PC-9 (cell line): ENCODE measurements around the gene HSPB7. TPM values are rescaled to one million over a fixed set of nuclear protein-coding genes. Genes with fewer than 3 reads are reported as not detected.

Source experiments
- BruUV-seq: library from RNA; stranded (reverse); fragments of 400-500 nt; replicated peaks from 2 replicates; lab custom pipeline; 2021; lab: Mats Ljungman, UMichigan
- CTCF ChIA-PET: fragments of 300-600 bp; sonication (Branson Sonifier 250); formaldehyde crosslinking; loops from one replicate; lab custom pipeline; 2022; ENCODE audit warnings: antibody characterized with exemption; lab: Charles Lee
- POLR2A ChIA-PET: fragments of 300-600 bp; sonication (Branson Sonifier 250); formaldehyde crosslinking; loops from one replicate; lab custom pipeline; 2022; ENCODE audit warnings: antibody characterized with exemption; ENCODE audit not compliant: unreplicated experiment; lab: Charles Lee
- DNase-seq, 2 experiments: peaks; one replicate each; pipeline versions ENCODE4 v3.0.0 to v3.0.0-alpha.2; 2015 to 2022; ENCODE audit warnings: mixed read lengths in 1 of 2
- H2AFZ ChIP-seq: fragments of 200-600 bp; sonication (generic); 2 replicates; pipeline ENCODE4 v1.8.1; 2017; ENCODE audit warnings: antibody characterized with exemption
- H3F3A ChIP-seq: fragments of 200-600 bp; sonication (generic); 2 replicates; pipeline ENCODE4 v1.8.1; 2017; ENCODE audit warnings: antibody characterized with exemption, mild to moderate bottlenecking, low read depth; ENCODE audit not compliant: insufficient read depth
- H3K27ac ChIP-seq: fragments of 200-600 bp; sonication (generic); 2 replicates; pipeline ENCODE4 v1.6.1; 2016; ENCODE audit warnings: mixed run types
- H3K27me3 ChIP-seq: fragments of 200-600 bp; sonication (generic); 2 replicates; pipeline ENCODE4 v1.6.1; 2016; ENCODE audit warnings: low read depth, mixed run types; ENCODE audit not compliant: insufficient read depth
- H3K36me3 ChIP-seq: fragments of 200-600 bp; sonication (generic); 2 replicates; pipeline ENCODE4 v1.6.1; 2016; ENCODE audit warnings: low read depth, mixed run types
- H3K4me1 ChIP-seq: fragments of 200-600 bp; sonication (generic); replicated peaks from 2 replicates; pipeline ENCODE4 v1.6.1; 2016; ENCODE audit warnings: mixed run types; ENCODE audit not compliant: insufficient read depth
- H3K4me2 ChIP-seq: fragments of 200-600 bp; sonication (generic); 2 replicates; pipeline ENCODE4 v1.6.1; 2017; ENCODE audit warnings: mixed run types
- H3K4me3 ChIP-seq: fragments of 200-600 bp; sonication (generic); 2 replicates; pipeline ENCODE4 v1.6.1; 2016; ENCODE audit warnings: mixed run types
- H3K79me2 ChIP-seq: fragments of 200-600 bp; sonication (generic); 2 replicates; pipeline ENCODE4 v1.6.1; 2017; ENCODE audit warnings: low read depth, mixed run types
- H3K9me2 ChIP-seq: fragments of 200-600 bp; sonication (generic); 2 replicates; pipeline ENCODE4 v1.8.1; 2017; ENCODE audit warnings: mild to moderate bottlenecking; ENCODE audit not compliant: insufficient read depth
- H3K9me3 ChIP-seq: fragments of 200-600 bp; sonication (generic); 2 replicates; pipeline ENCODE4 v1.8.1; 2016; ENCODE audit warnings: low read depth; ENCODE audit not compliant: insufficient read depth
- H4K20me1 ChIP-seq: fragments of 200-600 bp; sonication (generic); 2 replicates; pipeline ENCODE4 v1.8.1; 2017; ENCODE audit not compliant: insufficient read depth
- CTCF ChIP-seq: fragments of 200-600 bp; sonication (generic); conservative IDR thresholded peaks from 2 replicates; pipeline ENCODE4 v1.6.1; 2017; ENCODE audit warnings: mixed run types, antibody characterized with exemption, mild to moderate bottlenecking, moderate library complexity
- EZH2 ChIP-seq: fragments of 200-600 bp; sonication (generic); IDR thresholded peaks from 2 replicates; pipeline ENCODE4 v1.8.0; 2017; ENCODE audit warnings: antibody characterized with exemption, low read depth
- intact Hi-C: fragments of 100-400 bp; cut with micrococcal nuclease; formaldehyde crosslinking; loops from one replicate; pipeline ENCODE4 v1.10.0; 2022; ENCODE audit not compliant: unreplicated experiment
- total RNA-seq: library from RNA; stranded (reverse); gene quantifications from 2 replicates; pipeline ENCODE4 v1.2.3, GENCODE V29; 2021

HSPB7 gene
- total RNA-seq, 1 experiment from 2014 or later, result not detected

GRCh38 chr1:16051039-16051438 lies 33.2 kb upstream of the HSPB7 start:
- peaks cover 27% of the 10 kb centered on the region for H3K4me1 ChIP-seq
- no peak overlapping the region for H2AFZ ChIP-seq
- no peak overlapping the region for H3K4me3 ChIP-seq
- no peaks in the 10 kb centered on the region; the same call in 1 of the 2 replicates for H3F3A ChIP-seq
- no peaks in the 10 kb centered on the region for H4K20me1 ChIP-seq
- TF ChIP-seq EZH2 (no peak), CTCF (no peak)
- no peaks in the 10 kb centered on the region for H3K9me3 ChIP-seq
- ChIA-PET POLR2A (interaction anchor here (0.7 kb wide), 1 partner anchor 301 kb away, joined by 3 read pairs; the partner anchor contains the start of gene FBXO42), CTCF (no interaction called here)
- H3K4me2 ChIP-seq, result no peak overlapping the region
- H3K9me2 ChIP-seq, result no peaks in the 10 kb centered on the region
- H3K79me2 ChIP-seq, result no peaks in the 10 kb centered on the region
- H3K27ac ChIP-seq, result no peak overlapping the region
- intact Hi-C loops, result no loop called here
- H3K27me3 ChIP-seq, result no peaks in the 10 kb centered on the region
- no peak for DNase-seq
- BruUV-seq, result no TSS peak
- H3K36me3 ChIP-seq, result no peaks in the 10 kb centered on the region

- no TSS peak for BruUV-seq
- ChIA-PET POLR2A (interaction anchor here (0.6 kb wide), 1 partner anchor 9 kb away, joined by 4 read pairs; no protein-coding TSS in a partner anchor), CTCF (interaction anchor here (0.7 kb wide), 1 partner anchor 9 kb away, joined by 4 read pairs; no protein-coding TSS in a partner anchor)
Measured at GRCh38 chr1:16050328-16050727, 32.5 kb upstream of the HSPB7 start.

GRCh38 chr1:16048573-16049189 lies 30.8 kb upstream of the HSPB7 start:
- intact Hi-C loops, result no loop called here
- no peaks in the 10 kb centered on the region for H3K36me3 ChIP-seq
- TF ChIP-seq CTCF (no peak), EZH2 (no peak)
- H3F3A ChIP-seq, result no peaks in the 10 kb centered on the region
- peak overlapping the region; percentile 42 for H3K4me3 ChIP-seq
- no TSS peak for BruUV-seq
- DNase-seq, result peak in 1 of 2 experiments; percentile 68
- no peaks in the 10 kb centered on the region for H4K20me1 ChIP-seq
- no peak overlapping the region for H2AFZ ChIP-seq
- H3K27me3 ChIP-seq, result no peaks in the 10 kb centered on the region
- H3K27ac ChIP-seq, result no peak overlapping the region
- H3K9me2 ChIP-seq, result no peaks in the 10 kb centered on the region
- no peaks in the 10 kb centered on the region for H3K9me3 ChIP-seq
- no peaks in the 10 kb centered on the region for H3K79me2 ChIP-seq
- H3K4me1 ChIP-seq, result 0 out of 2 replicates have a peak, but pooled peaks cover 6% of the 10 kb centered on the region
- POLR2A ChIA-PET, result interaction anchor here (0.6 kb wide), 1 partner anchor 625 kb away, joined by 18 read pairs; no protein-coding TSS in a partner anchor
- peak overlapping the region; percentile 67 for H3K4me2 ChIP-seq
- CTCF ChIA-PET, result interaction anchor here (0.6 kb wide), 2 partner anchors 33 to 52 kb away, joined by 3 read pairs; no protein-coding TSS in a partner anchor

More at GRCh38 chr1:16050328-16050727, 32.5 kb upstream of the HSPB7 start:
- H3K79me2 ChIP-seq, result no peaks in the 10 kb centered on the region
- no peaks in the 10 kb centered on the region for H4K20me1 ChIP-seq
- no peak for DNase-seq
- H3K4me1 ChIP-seq, result peaks cover 20% of the 10 kb centered on the region
- H3K27ac ChIP-seq, result no peak overlapping the region
- H3F3A ChIP-seq, result no peaks in the 10 kb centered on the region; the same call in 1 of the 2 replicates
- TF ChIP-seq CTCF, result no peak
- TF ChIP-seq EZH2, result no peak
- no peaks in the 10 kb centered on the region for H3K9me2 ChIP-seq
- H3K4me3 ChIP-seq, result no peak overlapping the region
- H3K4me2 ChIP-seq, result no peak overlapping the region
- H3K27me3 ChIP-seq, result no peaks in the 10 kb centered on the region
- H2AFZ ChIP-seq, result no peak overlapping the region
- H3K36me3 ChIP-seq, result no peaks in the 10 kb centered on the region
- no peaks in the 10 kb centered on the region for H3K9me3 ChIP-seq
- intact Hi-C loops, result no loop called here
